Heart left ventricle (tissue), 16 donors: ENCODE data around the gene TNP1. TPM values are rescaled to one million over a fixed set of nuclear protein-coding genes. Genes with fewer than 3 reads are reported as not detected.

Experiments used
- ATAC-seq, 4 donors: fragments of 200-7000 bp; cut with Tn5 transposase; one replicate each; pipeline ENCODE4 v1.9.1; 2020 to 2022; ENCODE audit warnings: moderate library complexity in 4 of 4, mild to moderate bottlenecking in 3 of 4, moderate number of reproducible peaks in 1 of 4
- DNase-seq, 5 donors: peaks; one replicate each; pipeline ENCODE4 v3.0.0-alpha.2; 2020
- H3K27ac ChIP-seq, 12 donors: fragments of 200-600 bp; sonication (generic) in 4 of 12; one replicate each; pipeline versions ENCODE4 v1.5.0 to v1.8.0; 2016 to 2022; ENCODE audit warnings: mild to moderate bottlenecking in 2 of 12
- H3K27me3 ChIP-seq, 9 donors: fragments of 200-600 bp; sonication (generic) in 2 of 9; one replicate each; pipeline versions ENCODE4 v1.5.1 to v1.8.0; 2016 to 2022; ENCODE audit warnings: mild to moderate bottlenecking in 3 of 9
- H3K36me3 ChIP-seq, 9 donors: fragments of 200-600 bp; sonication (generic) in 2 of 9; one replicate each; pipeline versions ENCODE4 v1.5.0 to v1.8.0; 2018 to 2022; ENCODE audit warnings: mild to moderate bottlenecking in 2 of 9
- H3K4me1 ChIP-seq, 12 donors: fragments of 200-600 bp; sonication (generic) in 4 of 12; one replicate each; pipeline versions ENCODE4 v1.5.0 to v1.8.0; 2016 to 2022; ENCODE audit warnings: mild to moderate bottlenecking in 3 of 12
- H3K4me3 ChIP-seq, 12 donors: fragments of 200-600 bp; sonication (generic) in 4 of 12; one replicate each; pipeline versions ENCODE4 v1.5.0 to v1.8.0; 2017 to 2022; ENCODE audit warnings: mild to moderate bottlenecking in 9 of 12, moderate library complexity in 4 of 12
- H3K9me3 ChIP-seq, 12 donors: fragments of 200-600 bp; sonication (generic) in 4 of 12; one replicate each; pipeline versions ENCODE4 v1.5.0 to v1.8.0; 2016 to 2022; ENCODE audit warnings: mild to moderate bottlenecking in 1 of 12
- POLR2A ChIP-seq, 2 donors: fragments of 450-650 bp; IDR thresholded peaks; one replicate each; pipeline ENCODE4 v1.6.1; 2017; ENCODE audit warnings: antibody characterized with exemption in 2 of 2, mild to moderate bottlenecking in 2 of 2, moderate library complexity in 2 of 2
- WGBS, 4 donors: extraction: QIAGEN DNeasy Blood & Tissue Kit in 2 of 4; methylation state at CpG; one replicate each; pipeline versions ENCODE4 v1.1.5 to v1.1.7; 2013 to 2018; 5-methylcytosine and 5-hydroxymethylcytosine counted together
- intact Hi-C, 10 donors: fragments of 100-400 bp; cut with DNase I; formaldehyde crosslinking; loops; one replicate each; pipeline versions ENCODE4 v1.11.1 to v1.14.2; 2022
- polyA plus RNA-seq, 2 donors: library from polyadenylated mRNA; stranded (reverse); fragments of 200-250 nt; gene quantifications; one replicate each; pipeline ENCODE4 v1.2.3, GENCODE V29; 2013
- total RNA-seq, 9 donors: library from RNA; depleted of rRNA in 2 of 9; stranded (reverse); fragments of >200 nt in 2 of 9; fragmentation: NEBNext Ultra II Directional in 3 of 9; extraction: Animal tissue kit (Norgen Biotek cat#: 25700) in 3 of 9; gene quantifications; one replicate each; pipeline versions ENCODE4 v1.1.0 to v1.2.4, GENCODE V29; 2016 to 2023
- TF ChIP-seq, protein P1 (sequence below), 12 donors: fragments of 200-600 bp; sonication (generic) in 4 of 12; IDR thresholded peaks; one replicate each; pipeline versions ENCODE4 v1.5.0 to v1.8.0; 2018 to 2022; ENCODE audit warnings: antibody characterized with exemption in 12 of 12, mild to moderate bottlenecking in 5 of 12
- donor health status: ischemic (EF 13 %, LVEDD 7.1; RV severe dilation, severe dysfunction).
- donor health status: healthy with polysubstance abuse.
- donor health status: DM: no; HTN: yes; CAD: no.
- donor health status: DM: no; HTN: no; CAD: no.
- donor health status: ischemic (EF 25% LVEDD 6.9; RV normal size, moderate dysfunction).
- donor health status: ischemic (EF 25% LVEDD 5.7; RV mildly dilated, moderate dysfunction).
- donor health status: healthy.
- donor health status: DM: yes; HTN: yes; CAD: no.
- donor health status: ischemic (EF 35%, LVEDD 5.7; RV mildly dilated, moderate dysfunction).
- donor health status: nonischemic (EF 11% LVEDD 7.7; RV severe dilation, severe dysfunction).
- donor health status: DM: yes; HTN: yes; CAD: no.
- donor health status: PGD.
- donor health status: ischemic (EF 29% LVEDD 5.4; RV normal size, mild dysfunction).
- donor health status: nonischemic (EF 23%, LVEDD 6.1; RV moderate dilation, normal function).

TNP1 gene
- total and polyA plus RNA-seq, 11 donors: not detected

- no peaks in the 10 kb centered on the region for H3K9me3 ChIP-seq
- WGBS, 4 donors: 52 to 70% (median 69%) methylated on average over 6 of the region's 6 CpGs
- H3K27me3 ChIP-seq: no peaks in the 10 kb centered on the region
- H3K4me1 ChIP-seq: peaks cover 5 to 39% (median 20%) of the 10 kb centered on the region in 12 donors
- TF ChIP-seq, protein P1, sequence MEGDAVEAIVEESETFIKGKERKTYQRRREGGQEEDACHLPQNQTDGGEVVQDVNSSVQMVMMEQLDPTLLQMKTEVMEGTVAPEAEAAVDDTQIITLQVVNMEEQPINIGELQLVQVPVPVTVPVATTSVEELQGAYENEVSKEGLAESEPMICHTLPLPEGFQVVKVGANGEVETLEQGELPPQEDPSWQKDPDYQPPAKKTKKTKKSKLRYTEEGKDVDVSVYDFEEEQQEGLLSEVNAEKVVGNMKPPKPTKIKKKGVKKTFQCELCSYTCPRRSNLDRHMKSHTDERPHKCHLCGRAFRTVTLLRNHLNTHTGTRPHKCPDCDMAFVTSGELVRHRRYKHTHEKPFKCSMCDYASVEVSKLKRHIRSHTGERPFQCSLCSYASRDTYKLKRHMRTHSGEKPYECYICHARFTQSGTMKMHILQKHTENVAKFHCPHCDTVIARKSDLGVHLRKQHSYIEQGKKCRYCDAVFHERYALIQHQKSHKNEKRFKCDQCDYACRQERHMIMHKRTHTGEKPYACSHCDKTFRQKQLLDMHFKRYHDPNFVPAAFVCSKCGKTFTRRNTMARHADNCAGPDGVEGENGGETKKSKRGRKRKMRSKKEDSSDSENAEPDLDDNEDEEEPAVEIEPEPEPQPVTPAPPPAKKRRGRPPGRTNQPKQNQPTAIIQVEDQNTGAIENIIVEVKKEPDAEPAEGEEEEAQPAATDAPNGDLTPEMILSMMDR (IDR thresholded peaks at IDR 0.05): no peak
- no peak for TF ChIP-seq POLR2A (IDR thresholded peaks at IDR 0.05)
- ATAC-seq: no peak
- no peak overlapping the region for H3K4me3 ChIP-seq
- DNase-seq: no peak
- intact Hi-C loops: no loop called here
- H3K36me3 ChIP-seq: no peaks in the 10 kb centered on the region
- peak overlapping the region in 1 of 12 donors; percentile 64 for H3K27ac ChIP-seq
Measured at GRCh38 chr2:216827073-216827720, 32.7 kb downstream of the TNP1 start.

GRCh38 chr2:216822470-216822869 is 37.4 kb downstream of the TNP1 start:
- TF ChIP-seq POLR2A (IDR thresholded peaks at IDR 0.05): no peak
- TF ChIP-seq, protein P1 (IDR thresholded peaks at IDR 0.05): no peak
- ATAC-seq: no peak
- 96 to 100% (median 96%) methylated on average over 1 of the region's 1 CpG for WGBS, 4 donors

DNA sequence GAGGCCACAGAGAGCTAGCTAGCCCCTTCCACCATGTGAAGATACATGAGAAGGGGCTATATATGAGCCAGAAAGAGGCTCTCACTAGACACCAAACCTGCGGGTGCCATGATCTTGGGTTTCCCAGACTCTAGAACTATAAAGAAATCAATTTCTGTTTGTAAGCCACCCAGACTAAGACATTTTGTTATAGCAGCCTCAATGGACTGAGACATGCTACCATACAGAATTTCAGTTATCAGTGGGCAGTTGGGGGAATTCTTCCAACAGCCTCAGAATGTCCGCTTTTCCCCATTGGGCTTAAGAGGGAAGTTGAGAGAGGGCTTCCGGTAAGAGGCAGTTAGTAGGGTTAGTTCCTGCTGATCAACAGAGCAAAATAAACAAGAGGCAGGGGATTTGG is 39.2 kb downstream of the TNP1 start:
- no peak for TF ChIP-seq POLR2A (IDR thresholded peaks at IDR 0.05)
- TF ChIP-seq, protein P1 (IDR thresholded peaks at IDR 0.05): no peak
- Histone ChIP-seq H3K9me3 (no peaks in the 10 kb centered on the region), H3K36me3 (no peaks in the 10 kb centered on the region), H3K4me3 (no peak overlapping the region), H3K27ac (no peak overlapping the region), H3K4me1 (peaks cover 0 to 4% (median 0%) of the 10 kb centered on the region in 12 donors), H3K27me3 (no peaks in the 10 kb centered on the region)
- intact Hi-C loops: no loop called here
- 94 to 96% (median 95%) methylated on average over 3 of the region's 3 CpGs for WGBS, 4 donors
- DNase-seq (no peak), ATAC-seq (no peak)

More at GRCh38 chr2:216822470-216822869, 37.4 kb downstream of the TNP1 start:
- DNase-seq: no peak
- Histone ChIP-seq H3K9me3 (no peaks in the 10 kb centered on the region), H3K4me3 (no peak overlapping the region), H3K4me1 (peaks cover 0 to 15% (median 7%) of the 10 kb centered on the region in 12 donors), H3K27me3 (no peaks in the 10 kb centered on the region), H3K36me3 (no peaks in the 10 kb centered on the region), H3K27ac (no peak overlapping the region)
- intact Hi-C loops: no loop called here

- Histone ChIP-seq H3K4me3 (no peak overlapping the region), H3K27me3 (no peaks in the 10 kb centered on the region), H3K36me3 (no peaks in the 10 kb centered on the region), H3K9me3 (no peaks in the 10 kb centered on the region), H3K4me1 (peaks cover 0 to 4% (median 0%) of the 10 kb centered on the region in 12 donors), H3K27ac (no peak overlapping the region)
- WGBS, 4 donors: 94 to 99% (median 96%) methylated on average over 8 of the region's 8 CpGs
- ATAC-seq (no peak), DNase-seq (no peak)
- no peak for TF ChIP-seq POLR2A (IDR thresholded peaks at IDR 0.05)
- TF ChIP-seq, protein P1 (IDR thresholded peaks at IDR 0.05): no peak
- intact Hi-C loops: no loop called here
Measured at GRCh38 chr2:216819766-216820165, 40.1 kb downstream of the TNP1 start.
